HTR-8/SVneo (cell line): ENCODE data around the gene RAB14.
"Not testable (repeated sequence)": the region's sequence is repeated elsewhere in the genome, so short reads cannot be mapped to it uniquely, and the experiment has no call there.

ENCODE experiments used
- DNase-seq: peaks from one replicate; pipeline ENCODE4 v3.0.0; 2011; ENCODE audit warnings: low spot score, mixed read lengths; ENCODE audit not compliant: insufficient read length
- FAIRE-seq: peaks from 2 replicates; lab custom pipeline; 2011; peaks lifted over from hg19 to GRCh38; lab: Jason Lieb, UNC

The RAB14 gene

DNA sequence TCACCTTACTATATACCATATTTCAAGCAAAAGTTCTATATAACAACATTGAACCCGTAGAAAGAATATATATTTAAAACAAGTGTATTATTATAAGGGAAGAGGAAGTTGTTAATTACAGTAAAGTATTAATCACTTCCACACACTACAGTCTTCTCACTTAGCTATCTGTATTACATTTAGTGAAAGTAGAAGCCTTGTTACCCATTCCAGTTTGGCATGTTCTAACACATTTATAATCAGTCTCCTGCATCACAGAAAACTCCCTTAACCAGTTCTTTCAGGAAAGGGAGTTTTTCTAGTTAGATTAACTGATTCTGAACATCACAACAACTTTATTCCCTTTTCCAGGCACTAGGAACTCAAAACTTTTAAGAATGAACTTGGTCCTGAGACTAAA, 6.9 kb downstream of the RAB14 start:
- FAIRE-seq (no peak), DNase-seq (no peak)

DNA sequence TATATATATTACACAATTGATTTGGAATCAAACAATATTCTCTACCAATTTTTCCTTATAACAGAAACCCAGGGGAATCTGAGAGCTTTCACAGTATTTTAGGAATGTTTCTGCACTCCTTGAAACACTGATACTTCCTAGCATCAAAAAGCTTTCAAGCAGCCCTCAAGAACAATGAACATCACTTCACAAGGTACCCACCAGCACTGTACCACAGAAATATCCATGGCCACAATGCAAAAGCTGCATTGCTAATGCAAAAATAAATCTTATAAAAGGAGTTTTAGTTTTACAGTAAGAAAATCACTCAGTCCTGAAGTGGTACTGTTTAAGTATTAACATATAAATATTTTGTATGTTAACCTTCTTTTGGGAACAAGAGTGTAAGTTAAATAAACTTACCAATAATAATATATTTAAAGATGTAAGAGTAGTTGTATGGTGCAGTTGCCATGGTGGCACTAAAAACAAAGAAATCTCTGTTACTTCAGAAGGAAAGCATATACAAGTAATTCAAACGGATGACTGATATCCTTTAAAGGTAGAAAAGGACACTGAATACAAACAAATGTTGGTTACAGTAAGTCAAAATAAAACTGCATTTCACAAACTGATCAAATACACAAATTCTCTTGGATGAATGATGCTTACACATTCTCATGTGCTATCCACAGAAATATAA, 8.6 kb downstream of the RAB14 start:
- no peak for DNase-seq
- no peak for FAIRE-seq

DNA sequence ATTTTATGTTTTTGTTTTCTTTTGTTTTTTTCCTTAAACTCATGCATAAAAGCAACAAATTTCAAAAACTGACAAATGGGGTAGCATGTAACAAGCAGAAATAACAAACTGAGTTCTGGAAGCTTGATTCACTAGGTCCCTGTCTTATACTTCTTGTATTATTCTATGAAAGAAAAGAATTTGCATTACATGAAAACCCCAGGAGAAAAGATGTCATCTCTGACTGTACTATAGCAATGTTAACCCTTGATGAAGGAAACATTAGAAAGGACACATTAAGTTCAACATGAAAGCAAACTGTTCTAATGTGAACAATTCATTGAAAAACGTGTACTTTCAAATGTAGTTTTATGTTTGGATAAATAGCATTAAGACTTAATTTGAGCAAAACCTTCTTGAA, 9.2 kb downstream of the RAB14 start:
- no peak for FAIRE-seq
- DNase-seq, result no peak

DNA sequence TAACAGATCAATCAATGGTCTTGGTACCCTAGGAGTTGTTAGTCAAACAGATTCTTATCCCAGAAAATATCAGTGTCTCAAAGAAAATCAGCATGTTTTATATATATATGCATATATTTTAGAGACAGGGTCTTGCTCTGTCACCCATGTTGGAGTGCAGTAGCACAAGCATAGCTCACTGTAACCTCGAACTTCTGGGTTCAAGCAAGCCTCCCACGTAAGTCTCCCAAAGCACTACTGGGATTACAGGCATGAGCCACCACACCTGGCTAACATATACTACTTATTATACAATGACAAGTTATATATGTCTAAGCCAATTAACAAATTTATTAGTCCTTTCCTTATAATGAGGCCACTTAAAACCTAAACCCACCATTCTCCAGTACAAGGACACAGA, 10.4 kb downstream of the RAB14 start:
- DNase-seq (no peak), FAIRE-seq (no peak)

DNA sequence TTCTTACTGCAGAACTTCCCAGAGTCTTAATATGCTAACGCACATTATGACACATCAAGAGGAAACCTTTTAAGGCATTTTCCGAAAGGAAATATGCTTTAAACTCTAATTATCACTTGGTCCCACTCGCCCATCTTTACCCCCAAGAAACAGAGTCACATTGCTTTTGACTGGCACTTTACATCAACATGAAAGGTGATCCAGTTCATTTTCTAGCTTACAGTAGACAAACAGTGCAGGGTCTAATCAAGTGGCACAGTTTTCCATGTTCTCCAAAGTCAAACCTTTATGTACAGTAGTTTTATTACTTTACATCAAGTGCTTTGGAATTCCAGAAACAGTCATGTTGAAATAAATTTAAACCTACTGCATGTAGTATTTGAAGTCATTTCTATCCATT, 12.0 kb downstream of the RAB14 start:
- FAIRE-seq (no peak), DNase-seq (no peak)

DNA sequence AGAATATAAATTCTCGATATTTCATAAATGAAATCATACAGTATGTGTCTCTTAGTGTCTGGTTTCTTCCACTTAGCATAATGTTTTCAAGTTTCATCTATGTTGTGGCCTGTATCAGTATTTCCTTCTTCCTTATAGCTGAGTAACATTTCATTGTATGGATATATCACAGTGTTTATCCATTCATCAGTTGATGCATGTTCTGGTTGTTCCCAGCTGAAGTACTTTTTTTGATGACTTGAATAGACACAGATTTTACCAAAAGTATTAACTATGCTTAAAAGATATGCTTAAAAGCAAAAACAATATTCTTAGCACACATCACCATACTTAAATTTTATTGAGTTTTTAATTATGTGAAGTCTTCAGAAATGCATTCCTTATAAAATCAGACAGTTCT, 12.7 kb downstream of the RAB14 start:
- FAIRE-seq, result no peak
- DNase-seq, result no peak

DNA sequence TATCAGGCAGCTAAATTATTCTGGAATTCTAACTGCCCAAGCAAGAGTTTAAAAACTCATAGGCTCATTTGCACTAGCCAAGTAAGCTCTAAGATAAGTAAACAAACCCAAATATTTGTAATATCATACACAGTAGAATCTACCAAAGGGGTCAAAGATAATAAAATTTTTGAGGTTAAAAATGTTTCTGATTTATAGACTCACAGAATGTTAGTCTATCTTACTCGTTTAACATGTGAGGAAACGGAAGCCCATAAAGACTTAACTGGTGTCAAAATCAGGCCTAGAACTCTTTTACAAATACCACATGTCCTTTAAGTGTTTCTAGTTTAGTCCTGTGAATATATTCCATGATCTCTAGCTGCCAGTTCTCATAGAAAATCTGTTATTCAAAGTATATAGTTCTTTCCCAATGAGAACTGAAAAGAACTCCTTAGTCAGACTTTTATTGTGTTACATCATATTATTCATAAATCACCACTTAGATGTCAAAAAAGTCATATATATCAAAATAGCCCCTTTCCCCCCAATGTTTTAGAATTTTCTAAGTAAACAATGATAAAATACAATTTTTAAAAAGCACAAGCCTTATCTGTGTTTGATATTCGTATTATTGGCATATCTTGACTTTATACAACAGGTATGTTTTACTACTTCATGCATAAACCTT, 13.9 kb downstream of the RAB14 start:
- no peak for DNase-seq
- no peak for FAIRE-seq

DNA sequence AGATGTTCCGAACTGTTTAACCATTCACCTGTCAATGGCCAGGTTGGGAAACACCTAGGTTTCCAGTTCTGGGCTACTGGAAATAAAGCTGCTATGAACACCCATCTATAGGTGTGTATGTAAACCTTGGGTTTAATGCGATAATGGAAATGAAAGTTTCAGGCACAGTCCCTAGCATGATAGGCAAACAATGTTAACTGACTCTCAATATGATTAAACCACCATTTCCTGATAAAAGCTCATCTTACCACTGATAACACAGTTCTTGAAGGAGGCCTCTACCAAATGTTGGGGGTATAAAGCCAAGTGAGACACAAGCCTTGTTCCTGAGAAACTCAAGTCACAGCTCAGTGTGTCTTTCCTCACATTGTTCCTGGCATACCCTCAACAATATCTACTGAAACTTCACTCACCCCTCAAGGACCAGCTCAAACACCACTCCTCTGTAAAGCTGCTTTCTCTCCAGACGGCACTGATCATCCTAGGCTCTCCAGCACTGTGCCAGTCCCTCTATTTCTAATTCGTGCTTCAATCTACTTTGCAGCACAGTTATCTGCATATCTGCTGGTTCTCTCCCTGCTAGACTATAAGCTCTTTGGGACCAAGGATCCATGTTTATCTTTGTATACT, 15.8 kb downstream of the RAB14 start:
- no peak for FAIRE-seq

DNA sequence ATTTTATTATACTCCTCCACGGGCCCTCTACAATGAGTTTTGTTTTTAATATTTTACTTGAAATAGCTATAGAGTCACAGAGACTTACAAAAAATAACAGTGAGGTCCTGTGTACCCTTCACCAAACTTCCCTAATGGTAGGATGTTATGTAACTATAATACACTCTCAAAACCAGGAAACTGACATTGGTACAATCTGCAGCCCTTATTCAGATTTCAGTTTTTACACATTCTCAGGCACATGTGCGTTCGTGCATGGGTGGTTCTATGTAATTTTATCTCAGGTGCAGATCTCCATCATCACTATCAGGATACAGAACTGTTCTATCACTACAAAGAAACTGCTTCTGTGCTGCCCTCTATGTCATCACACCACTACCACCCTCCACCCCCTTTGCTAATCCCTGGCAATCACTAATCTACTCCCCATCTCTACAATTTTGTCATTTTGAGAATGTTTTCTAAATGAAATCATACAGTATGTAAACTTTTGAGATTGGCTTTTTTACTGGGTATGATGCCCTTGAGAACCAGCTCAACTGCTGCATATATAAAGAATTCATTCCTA, 16.4 kb downstream of the RAB14 start:
- no peak for DNase-seq
- no peak for FAIRE-seq

More for the DNA sequence above, 15.8 kb downstream of the RAB14 start:
- DNase-seq, result no peak

DNA sequence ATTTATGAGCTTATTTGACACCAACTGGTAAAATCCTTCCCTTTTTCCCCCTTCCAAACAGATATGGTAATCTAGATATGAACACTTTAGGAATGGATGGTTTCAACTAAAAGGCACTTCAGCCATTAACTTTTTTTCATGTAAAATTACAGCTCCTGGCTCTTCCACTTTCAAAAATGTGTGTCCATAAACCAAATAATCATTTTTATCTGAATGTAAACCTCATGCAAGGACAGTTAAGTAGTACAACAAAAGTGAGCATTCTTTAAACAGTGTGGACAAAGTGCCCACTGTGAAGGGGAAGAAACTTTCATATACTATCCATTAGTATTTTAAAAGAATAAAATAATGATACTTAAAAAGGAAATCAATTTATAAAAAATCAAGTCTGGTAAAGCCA, 17.2 kb downstream of the RAB14 start:
- DNase-seq (no peak), FAIRE-seq (no peak)

DNA sequence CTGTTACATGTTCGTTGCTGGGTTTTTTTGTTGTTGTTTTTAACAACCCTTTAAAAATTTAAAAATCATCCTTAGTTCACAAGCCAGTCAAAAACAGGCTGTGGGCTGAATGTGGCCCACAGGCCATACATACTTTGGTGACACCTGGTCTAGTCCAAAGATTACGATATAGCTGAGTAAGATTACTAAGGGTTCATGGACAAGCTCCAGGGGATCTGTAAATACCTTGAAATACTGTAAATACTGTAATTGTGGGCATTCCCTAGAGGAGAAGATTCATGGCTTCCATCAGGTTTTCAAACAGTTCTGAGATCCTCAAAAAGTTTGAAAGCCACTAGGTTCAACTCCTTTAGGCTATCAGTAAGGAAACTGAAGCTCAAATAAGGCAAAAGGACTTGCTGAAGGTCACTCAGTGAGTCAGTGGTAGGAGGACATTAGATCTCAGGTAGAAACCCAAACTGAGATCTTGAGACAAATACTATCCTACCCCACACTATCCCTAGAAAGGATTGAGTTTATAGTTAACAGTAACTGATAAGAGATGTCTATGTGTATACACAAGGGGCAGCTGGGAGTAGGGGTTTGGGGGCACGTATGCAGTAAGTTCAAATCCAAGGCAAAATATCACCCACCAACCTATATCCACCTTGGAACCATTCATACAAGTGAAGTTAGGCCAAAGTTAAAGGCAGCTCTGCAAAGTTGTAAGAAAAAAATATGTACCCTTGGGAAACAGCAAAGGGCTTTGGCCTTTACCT, 17.8 kb downstream of the RAB14 start:
- no peak for DNase-seq
- FAIRE-seq, result no peak

DNA sequence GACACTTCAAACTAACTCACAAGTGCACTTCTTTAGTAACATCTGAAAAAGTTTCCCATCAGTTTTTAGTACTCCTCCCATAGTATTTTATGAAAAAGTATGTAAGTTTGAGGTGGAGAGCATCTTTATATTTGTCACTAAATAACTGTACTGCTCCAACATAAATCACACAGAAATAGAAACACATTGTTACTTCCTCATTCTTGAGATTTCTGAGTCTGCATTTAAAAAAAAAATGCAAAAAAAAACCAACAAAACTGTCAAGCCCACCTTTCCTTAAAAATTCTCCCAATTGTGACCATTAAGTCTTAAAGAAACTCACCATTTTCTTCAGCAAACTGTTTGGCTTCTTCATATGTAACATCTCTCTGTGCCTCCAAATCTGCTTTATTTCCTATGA, 18.7 kb downstream of the RAB14 start:
- DNase-seq, result no peak
- no peak for FAIRE-seq

DNA sequence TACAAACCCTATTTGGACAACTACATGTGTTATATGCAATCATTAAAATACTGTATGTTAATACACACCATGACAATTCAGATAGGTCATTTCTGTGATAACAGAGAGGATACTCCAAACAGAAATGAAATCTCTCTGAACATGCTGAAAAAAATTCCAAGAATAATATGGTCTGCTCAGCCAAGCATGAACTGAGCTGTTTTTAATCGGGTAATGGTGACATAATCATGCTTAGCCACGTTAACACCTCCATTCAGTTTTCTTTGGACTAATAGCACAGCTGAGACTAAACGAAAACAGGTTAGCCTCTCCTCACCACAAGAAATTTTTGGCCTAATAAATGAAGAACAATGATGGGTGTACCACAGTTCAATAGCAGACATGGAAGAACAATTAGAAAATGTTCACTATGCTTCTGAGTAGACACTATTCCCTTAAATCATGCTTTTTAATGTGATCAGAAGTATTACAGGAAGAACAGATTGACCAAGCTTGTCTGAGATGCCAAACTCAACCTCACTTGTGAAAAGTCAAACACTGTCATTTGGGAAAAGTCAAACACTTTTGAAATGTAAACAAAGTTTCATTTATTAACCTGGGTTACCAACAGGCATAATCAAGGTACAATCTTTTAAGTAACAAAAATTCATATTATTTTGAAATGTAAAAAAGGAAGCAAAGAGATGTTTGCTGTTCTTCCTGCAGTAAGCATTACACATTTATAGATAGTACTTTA, 19.4 kb downstream of the RAB14 start:
- no peak for FAIRE-seq

DNA sequence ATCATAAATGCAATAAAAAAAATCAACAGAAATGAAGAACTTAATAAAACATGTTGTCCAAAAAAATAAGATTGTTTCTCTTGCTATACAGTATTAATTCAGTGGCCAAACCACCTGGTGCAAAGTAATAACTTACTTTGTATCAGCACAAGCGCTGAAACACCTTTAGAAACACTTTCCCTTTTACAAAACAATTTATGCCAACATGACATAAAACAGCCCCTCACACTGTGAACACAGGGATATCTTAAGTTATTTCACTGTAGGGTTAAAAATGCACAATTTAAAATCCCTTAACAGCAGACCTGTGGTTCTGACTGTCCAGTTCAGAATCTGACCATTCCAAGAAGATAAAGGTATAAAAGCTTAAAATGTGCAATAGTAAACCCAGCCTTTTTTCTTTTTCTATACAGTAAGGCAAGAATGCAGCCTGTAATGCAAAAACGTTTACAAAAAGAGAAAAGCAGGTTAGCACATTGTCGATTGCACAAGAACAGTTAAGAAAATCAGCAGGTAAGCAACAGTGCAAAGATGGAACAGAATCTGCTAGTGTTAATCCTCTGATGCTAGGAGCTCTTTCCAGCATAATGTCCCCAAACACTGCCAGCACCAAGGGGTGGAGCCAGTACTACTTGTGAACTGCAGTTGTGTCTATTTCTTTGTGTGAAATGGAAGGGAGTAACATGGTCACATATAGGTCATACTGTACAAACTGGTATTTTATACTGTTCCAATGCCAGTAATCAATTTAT, 21.6 kb downstream of the RAB14 start:
- FAIRE-seq (no peak), DNase-seq (no peak)

More for the DNA sequence above, 19.4 kb downstream of the RAB14 start:
- no peak for DNase-seq

DNA sequence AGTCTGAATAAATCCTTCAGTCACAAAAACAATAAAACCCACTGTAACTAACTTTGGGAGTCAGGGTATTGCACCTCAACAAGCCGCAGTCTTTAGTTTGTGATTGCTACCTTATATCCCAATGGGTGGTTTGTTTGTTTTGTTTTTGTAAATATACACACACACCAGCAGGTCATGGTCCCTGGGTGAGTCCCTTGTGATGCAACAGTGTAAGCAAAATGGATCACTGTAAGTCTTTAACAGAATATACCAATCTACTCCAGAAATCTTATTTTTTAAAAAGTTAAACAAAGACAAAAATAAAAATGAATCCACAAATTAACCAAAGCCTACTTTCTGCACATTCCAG, 22.3 kb downstream of the RAB14 start:
- not testable (repeated sequence) for FAIRE-seq, DNase-seq

DNA sequence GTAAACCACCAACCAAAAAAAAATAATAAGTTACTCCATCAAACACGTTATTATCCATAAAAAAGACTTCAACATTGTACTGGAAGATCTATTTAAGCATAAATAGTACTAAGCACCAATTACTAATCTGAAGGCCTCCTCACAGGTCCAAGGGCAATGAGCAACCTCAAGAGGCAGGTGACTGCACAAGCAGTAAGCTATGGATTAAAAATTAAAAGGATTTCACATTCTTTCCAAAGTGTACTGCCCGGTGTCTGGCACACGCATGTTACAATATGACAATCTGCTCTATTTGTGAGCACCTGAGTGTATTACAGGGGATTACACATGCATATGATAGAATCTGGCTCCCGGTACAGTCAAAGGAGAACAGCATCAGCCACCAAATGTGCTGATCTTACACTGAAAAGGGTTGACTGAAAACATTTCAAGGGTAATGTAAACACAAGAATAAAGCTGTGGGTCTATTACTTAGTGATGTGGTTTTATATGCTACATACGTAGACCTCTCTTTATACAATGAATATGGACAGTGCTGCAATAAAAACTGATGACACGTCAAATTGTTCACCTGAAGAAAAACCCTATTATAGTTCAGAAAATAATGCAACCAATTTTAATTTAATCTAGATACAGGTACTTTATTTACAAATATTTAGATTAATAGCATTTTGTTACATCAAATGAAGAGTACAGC, 22.8 kb downstream of the RAB14 start:
- FAIRE-seq (no peak), DNase-seq (no peak)

DNA sequence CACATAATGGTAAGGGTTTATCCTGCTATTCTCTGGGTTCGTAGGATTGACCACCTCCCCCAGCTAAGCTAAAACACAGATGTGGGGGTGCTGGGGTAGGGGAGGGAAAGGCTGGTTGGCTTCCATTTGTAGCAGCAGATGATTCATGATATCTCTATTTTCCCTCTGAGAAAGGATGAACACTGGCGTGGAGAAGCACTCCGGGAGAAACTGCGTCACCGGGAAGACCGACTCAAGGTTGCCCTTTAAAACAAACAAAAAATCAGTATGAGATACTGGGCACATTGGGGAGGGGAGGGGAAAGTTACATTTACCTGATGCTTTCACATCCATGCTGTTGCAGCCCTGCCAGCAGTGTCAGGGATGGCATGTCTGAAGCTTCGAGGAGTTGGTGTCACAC, 28.2 kb downstream of the RAB14 start:
- FAIRE-seq (no peak), DNase-seq (no peak)

DNA sequence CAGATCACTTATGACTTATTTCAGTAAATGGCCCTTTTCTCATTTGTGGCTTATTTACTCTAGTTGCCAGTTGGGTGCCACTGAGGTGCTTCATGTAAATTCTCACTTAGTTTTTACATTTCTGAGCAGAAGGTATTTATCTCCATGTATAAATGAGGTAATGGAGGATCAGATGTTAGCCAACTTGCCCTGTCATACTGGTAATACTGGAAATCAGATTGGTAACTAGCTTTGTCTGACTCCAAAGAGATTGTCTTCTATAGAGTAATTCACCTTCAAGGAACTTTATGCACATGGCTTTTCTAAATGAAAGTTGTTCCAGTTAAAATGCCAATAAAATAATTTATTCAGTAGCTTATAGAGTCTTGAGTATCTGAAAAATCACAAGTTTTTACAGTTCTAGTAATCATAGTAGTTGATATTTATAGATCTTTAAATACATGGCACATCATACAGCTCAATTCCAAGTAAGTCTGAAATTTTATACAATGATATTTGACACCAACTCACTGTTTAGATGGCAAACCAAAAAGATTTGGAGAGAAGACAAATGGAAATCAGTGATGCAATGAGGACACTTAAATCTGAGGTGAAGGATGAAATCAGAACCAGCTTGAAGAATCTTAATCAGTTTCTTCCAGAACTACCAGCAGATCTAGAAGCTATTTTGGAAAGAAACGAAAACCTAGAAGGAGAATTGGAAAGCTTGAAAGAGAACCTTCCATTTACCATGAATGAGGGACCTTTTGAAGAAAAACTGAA, 28.8 kb downstream of the RAB14 start:
- FAIRE-seq (no peak), DNase-seq (no peak)
